ENCODE measurements around the gene SNAI3.

SNAI3 gene

DNA sequence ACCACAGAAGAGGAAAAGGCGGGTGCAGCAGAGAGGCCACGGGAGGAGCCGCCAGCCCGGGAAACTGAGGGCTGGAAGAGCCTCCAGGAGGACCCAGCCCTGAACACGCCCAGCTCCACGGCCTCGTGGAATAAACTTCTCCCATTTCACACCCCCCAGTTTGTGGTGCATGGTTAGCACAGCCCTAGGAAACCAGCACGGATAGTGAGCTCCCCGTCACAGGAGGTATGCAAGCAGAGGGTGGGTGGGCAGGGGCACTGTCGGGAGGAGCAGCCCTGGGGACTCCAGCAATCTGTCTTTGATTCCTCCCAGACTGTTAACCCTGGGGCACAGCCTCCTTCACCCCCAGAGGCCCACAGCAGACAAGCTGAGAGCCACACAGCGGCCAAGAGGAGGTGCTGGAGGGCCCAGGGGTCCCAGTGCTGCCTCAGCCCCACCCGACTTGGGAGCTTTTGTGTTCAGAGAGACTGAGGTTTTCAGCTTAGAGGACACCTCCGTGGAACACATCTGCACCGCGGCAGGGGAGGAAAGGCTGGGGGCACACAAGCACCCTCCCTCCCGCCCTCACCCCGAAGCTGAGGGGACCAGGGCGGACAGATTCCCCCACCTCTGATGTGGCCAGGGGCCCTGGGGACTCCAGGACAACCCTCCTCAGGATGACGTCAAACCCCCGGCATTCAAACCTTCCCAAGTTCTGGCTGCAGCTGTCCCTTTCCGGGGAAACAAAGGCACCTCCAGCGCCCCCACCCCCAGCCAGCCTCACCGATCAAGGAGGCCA, 49.6 kb downstream of the SNAI3 start:
- TF ChIP-seq, protein P1, sequence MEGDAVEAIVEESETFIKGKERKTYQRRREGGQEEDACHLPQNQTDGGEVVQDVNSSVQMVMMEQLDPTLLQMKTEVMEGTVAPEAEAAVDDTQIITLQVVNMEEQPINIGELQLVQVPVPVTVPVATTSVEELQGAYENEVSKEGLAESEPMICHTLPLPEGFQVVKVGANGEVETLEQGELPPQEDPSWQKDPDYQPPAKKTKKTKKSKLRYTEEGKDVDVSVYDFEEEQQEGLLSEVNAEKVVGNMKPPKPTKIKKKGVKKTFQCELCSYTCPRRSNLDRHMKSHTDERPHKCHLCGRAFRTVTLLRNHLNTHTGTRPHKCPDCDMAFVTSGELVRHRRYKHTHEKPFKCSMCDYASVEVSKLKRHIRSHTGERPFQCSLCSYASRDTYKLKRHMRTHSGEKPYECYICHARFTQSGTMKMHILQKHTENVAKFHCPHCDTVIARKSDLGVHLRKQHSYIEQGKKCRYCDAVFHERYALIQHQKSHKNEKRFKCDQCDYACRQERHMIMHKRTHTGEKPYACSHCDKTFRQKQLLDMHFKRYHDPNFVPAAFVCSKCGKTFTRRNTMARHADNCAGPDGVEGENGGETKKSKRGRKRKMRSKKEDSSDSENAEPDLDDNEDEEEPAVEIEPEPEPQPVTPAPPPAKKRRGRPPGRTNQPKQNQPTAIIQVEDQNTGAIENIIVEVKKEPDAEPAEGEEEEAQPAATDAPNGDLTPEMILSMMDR (IDR thresholded peaks at IDR 0.05), result no peak

GRCh38 chr16:88635671-88636319, 50.5 kb downstream of the SNAI3 start:
- TF ChIP-seq, protein P1 (IDR thresholded peaks at IDR 0.05), result no peak

DNA sequence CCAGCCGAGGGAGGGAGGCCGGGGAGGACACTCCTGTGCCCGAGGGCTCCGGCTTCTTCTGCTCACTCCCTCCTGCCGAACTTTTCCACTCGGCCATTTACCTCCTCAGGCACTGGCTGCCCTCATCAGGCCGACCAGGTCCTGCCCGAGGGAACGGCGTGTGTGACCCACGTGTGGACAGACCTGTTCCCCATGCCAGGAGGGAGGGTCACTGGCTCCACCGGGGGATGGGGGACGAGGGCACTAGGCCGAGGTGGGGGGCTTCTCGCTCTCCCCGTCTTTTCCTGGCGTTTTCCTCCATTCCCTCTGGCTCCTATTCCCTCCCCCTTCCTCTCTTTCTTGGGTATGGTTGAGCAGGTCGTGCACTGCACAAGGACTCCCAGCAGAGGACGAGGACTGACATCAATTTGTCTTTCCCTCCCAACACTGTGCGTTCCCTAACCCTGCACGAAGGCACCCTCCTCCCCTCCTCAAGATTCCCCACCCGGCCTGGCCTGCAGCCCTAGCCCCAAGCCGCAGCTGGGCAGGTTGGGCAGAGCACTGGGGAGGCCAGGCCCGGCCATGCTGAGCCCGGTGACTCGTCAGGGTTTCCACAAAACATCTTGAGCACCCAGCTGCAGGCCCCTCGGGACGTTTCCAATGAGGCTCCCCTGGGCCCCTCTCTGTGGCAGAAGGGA, 51.2 kb downstream of the SNAI3 start:
- TF ChIP-seq, protein P1 (IDR thresholded peaks at IDR 0.05), result no peak

DNA sequence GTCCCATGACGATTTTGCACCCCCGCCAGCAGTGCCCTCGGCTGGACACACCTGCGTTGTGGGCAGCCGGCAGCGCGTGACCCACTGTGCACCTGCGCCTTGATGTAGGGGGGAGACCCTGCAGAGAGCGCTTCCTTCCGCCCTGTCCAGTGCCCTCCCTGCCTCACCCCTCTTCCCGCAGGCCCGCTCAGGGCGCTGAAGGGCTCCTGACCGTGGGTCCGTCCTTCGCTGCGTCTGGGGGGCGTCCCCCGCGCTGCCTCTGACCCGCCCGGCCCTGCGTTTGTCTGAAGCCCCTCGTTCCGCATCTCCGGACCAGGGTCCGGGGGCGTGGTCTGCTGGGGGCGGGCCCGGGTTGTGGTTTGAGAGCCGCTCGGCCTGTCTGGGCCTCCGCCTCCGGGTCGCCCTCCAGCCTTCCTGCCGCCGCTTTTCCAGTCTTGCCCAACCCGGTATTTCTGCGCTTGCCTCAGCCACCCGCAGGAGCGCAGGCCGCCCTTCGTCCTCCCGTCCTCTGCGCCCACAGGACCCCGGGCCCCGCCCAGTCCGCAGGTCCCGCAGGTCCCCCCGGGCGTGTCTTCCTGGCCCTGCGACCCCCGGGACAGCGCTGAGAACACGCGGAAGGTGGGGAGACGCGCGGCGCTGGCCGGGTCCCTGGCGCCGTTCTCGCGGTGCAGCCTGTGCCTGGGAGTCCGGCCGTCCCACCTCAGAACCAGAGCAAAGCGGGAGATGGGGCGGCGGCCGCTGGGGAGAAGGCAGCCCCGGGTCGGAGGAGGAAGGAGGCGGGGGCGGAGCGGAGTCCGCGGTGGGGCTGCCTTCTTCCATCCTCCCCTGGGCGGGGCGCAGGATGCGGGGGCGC, 51.9 kb downstream of the SNAI3 start:
- TF ChIP-seq, protein P1 (IDR thresholded peaks at IDR 0.05), result no peak

DNA sequence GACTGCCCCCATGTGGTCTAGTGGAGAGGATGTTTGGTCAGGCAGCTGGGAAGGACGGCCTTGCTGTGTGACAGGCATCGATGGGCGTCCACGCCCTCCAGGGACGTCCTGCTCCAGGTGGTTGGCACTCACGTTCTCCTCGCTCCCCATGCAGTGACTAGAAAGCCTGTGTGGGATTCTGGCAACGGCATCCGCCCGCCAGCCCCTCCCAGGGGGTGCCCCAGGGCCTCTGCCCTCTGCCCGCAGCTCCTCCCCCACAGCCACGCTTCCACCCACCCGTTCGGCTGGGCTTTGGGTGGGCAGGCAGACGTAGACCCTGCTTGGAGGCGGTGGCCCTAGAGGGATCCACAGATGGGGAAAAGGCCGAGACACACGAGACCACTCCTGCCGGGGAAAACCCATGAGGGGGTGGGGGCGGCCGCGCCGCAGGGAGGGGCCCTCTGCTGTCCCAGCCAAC, 52.6 kb downstream of the SNAI3 start:
- TF ChIP-seq, protein P1 (IDR thresholded peaks at IDR 0.05), result no peak

GRCh38 chr16:88632587-88632930, 53.7 kb downstream of the SNAI3 start:
- TF ChIP-seq, protein P1 (IDR thresholded peaks at IDR 0.05), result no peak

Measured in LNCAP (cell line).